Kasumi-1 (cell line): ENCODE results near the gene HECTD2.
"Not testable (repeated sequence)": the region's sequence is repeated elsewhere in the genome, so short reads cannot be mapped to it uniquely, and the experiment has no call there.

Source experiments
- DNase-seq, 2 experiments: peaks; one replicate each; lab custom pipeline; 2025; lab: John Stamatoyannopoulos, UW

Gene HECTD2

DNA sequence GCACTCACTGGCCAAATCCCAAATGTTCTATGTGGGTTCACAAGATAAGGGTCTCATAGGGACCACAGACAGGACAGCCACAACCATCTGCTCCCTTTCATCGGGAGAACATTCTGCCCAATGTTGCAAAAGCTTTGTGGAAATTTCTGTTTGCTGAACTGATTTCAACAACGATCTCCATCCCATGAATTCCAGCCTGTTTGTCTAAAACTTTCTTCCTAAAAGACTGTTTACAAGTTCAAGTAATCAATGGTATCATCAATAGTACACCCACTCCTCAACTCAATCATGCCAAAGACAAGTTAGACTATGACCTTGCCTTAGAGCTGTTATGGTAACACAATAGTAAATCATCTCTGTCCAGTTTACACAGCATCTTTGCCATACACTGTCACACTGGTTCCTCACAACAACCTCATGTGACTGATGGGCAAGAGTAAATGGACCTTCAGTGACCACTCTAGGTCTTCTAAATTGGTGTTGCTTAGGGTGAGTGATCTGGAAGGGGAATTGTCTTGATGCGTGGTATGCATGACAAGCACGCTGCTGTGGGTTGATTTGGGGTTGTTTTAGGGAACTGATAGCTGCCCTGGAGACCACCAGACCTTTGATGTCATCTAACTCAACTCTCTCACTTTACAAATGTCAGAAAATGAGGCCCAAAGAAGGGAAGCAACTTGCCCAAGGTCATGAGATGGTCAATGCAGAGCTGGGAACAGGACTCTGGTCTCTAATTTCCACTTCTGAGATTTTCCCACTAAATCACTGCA, 127.7 kb downstream of the HECTD2 start:
- DNase-seq = no peak

DNA sequence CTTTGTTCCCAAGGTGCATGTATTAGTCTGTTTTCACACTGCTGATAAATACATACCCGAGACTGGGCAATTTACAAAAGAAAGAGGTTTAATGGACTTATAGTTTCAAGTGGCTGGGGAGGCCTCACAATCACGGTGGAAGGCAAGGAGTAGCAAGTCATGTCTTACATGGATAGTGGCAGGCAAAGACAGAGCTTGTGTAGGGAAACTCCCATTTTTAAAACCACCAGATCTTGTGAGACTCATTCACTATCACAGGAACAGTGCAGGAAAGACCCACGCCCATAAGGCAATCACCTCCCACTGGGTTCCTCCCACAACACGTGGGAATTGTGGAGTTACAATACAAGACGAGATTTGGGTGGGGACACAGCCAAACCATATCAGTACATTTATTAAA, 129.8 kb downstream of the HECTD2 start:
- DNase-seq = no peak

DNA sequence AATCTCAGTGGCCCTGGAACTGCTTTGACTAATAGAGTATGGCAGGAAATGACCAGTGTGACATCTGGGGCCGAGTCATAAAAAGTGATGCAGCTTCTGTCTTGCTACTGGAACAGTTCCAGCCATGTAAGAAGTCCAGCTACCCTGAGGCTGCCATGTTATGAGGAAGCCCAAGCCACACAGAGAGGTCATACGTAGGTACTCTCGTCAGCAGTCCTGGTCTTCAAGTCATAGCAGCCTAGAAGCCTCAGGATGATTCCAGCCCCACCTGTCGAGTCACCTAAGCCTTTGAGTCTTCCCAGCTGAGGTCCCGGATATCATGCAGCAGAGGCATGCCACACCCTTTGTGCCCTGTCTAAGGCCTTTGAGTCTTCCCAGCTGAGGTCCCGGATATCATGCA, 130.6 kb downstream of the HECTD2 start:
- no peak for DNase-seq

DNA sequence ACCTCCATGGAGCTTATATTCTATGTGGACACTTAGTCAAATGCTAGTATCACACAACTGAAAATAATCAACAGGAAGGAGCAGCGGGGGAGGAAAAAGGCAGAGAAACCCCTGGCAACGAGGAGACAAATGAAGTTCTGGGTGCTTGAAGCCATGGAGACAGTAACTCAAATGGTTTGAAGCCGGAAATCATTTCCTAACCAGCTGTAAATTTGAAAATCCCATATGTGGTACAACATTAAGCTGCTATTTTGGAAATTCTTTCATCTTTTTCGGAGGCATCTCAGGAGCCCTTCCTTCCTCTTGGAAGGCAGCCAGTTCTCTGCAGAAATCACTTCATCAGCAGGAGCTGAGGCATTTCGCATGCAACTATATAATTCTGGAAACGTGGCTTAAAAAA, 131.3 kb downstream of the HECTD2 start:
- DNase-seq = peak; percentile 59 to 61

DNA sequence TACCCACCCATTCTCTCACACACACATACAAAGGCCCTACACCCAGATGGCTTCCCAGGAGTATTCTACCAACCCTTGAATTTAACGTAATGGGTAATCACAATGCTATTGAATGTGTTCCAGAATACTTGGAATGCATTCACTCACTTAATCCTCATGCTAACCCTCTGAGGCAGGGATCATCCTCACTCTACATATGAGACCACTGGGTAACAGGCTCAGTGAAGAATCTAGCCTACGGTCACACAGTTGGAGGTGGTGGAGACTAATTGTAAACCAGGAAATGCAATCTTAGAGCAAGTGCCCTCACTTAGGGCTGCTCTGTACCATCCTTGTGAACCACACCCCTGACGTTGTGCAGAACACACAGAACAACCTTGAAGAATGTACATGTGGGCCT, 135.2 kb downstream of the HECTD2 start:
- DNase-seq = no peak

DNA sequence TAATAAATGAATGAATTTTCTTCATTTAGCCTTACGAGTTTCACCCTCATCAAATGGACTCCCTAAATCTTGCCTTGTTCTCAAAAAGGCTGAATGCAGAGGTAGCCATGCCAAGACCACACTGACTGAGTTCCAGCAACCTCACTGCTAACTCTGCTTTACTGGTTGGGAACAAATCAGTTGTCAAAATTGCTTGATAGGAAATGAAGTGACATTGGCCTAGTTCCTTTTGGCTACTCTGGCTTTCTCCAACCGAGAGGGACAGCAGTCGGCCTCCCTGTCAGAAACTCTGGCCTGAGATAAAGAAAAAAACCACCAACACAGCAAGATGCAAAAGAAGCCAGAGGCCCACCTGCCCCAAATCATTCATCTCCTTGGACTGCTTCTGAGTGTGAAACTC, 135.7 kb downstream of the HECTD2 start:
- no peak for DNase-seq

DNA sequence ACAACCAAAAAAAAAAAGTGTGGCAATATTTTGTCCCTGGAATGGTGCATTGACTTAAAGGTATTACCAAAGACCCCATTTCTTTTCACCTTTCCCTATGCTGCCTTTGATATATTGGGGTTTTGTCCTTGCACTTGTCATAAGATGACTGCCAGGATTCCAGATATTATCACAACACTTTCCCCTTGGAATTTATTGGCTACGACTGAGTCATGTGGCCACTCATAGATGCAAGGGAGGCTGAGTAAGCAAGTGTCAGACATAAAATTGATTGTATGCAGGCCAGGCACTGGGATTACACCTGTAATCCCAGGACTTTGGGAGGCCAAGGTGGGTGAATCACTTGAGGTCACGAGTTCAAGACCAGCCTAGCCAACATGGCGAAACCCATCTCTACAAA, 139.1 kb downstream of the HECTD2 start:
- no peak for DNase-seq

DNA sequence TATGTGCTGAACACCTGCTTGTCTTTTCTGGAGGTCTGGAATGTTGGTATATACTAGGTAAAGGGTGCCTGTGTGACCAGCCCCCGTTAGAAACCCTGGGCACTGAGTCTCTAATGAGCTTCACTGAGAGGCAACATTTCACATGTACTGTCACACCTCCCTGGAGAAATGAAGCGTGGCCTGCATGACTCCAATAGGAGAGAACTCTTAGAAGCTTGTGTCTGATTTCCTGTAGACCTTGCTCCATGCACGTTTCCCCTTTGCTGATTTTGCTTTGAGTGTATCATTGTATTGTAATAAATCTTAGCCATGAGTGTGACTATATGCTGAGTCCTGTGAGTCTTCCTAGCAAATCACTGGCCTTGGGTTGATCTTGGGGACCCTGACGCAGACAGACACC, 139.9 kb downstream of the HECTD2 start:
- DNase-seq = no peak

DNA sequence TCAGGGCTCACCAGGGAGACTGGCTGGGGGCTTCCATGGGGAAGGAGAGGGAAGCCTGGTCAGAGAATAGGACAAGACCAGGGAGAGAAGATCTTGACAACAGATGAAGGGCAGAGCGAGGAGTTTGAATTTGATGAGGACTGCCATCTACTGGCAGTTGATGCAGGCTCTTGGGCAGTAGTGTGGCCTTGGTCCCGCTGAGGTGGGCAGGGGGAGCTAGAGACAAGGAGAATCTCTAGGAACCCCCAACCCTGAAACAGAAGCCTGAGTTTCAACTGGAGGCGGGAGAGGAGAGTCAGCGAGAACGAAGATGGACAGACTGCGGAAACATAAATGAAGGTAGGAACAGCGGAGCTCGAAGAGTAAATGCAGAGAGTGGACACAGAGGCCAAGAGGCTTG, 141.7 kb downstream of the HECTD2 start:
- DNase-seq = peak; percentile 49 to 55

DNA sequence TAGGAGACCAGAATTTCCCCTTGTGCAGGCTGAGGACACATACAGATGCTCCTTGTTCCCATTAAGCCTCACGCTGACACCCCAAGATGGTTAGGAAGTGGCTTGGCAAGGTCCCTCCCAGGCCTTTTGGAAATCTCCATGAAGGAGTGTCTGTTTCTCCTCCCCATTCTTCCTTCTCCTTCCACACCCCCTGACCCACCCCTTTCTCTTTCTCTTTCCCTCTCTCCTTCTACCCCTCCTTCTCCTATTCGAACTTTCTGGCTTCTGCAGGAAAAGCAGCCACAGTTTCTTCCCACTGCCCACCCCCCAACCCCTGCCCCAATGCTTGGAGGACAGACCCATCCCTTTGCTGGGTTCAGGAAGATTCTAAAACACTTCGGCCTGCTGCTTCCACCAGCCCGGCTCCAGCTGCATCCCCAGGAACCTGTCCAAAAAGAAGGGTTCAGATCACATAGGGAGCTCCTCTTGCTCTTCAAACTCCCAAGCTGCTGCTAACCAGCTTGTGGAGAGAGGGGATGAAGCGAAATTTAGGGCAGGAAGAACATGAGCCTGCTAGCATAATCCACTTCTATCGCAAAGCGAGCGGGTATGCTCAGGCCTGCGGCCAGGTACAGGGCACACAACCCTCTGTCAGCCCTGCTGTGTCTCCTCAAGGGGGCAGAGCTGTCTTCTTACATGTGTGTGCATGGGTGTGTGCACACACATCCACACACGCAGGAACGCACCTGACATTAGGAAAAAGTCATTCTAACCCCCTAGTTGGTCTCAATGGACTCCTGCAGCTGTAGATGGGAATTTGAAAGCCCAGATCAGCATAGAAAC, 142.3 kb downstream of the HECTD2 start:
- peak in 1 of 2 experiments; percentile 19 for DNase-seq

DNA sequence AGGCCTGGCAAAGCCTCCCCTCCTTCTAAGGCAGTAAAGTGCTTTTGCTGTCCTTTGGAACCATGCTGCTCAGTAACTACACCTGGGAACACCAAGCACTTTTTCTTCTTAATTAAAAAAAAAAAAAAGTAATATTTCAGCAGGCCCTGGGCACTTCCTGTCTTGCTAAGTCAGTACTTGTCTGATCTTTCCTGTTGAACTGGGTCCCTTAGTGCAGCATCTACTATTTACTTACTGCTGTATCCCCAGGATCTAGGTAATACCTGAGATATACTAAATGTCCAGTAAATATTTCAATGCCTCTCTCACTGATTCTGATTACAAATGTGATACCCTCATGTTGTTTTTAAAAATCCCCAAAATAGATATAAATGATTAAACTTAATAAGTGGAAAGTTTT, 145.3 kb downstream of the HECTD2 start:
- DNase-seq = no peak

DNA sequence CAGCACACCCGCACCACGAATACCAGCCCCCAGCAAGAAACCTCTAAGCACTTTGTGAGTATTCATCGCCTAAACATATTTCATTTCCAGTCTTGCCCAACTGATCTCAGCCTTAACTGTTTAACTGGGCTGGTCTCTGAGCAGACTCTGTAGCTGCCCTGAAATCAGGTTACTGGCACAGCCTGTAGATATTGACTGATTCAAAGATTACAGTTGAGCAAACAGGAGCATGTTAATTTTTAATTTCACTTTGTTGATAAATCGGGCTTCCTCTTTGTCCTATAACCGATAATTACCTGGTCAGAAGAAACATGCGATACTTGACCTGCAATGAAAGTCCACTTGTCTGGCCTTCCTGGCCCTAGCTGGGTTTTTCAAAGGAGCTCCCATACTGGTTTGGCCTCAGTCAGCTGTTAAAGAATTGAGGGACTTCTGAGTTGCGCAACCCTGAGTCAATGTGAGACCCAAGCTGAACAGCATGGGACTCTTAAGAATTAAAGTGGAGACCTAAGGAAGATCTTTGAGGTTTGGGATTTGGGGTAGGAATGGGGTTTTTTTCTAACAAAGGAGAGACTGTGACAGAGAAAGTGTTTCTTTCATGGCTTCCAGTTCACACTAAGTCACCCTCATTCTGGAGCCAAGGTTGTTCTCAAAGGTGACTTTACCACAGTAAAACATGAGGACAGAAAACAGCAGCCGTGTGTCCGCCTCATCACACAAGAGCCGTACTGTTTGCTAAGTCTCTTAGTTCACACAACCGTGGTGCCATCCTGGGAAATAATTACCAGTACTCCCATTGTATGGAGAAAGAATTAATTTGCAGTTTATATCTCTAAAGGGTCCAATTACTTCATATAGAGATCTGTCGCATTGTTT, 146.8 kb downstream of the HECTD2 start:
- no peak for DNase-seq

DNA sequence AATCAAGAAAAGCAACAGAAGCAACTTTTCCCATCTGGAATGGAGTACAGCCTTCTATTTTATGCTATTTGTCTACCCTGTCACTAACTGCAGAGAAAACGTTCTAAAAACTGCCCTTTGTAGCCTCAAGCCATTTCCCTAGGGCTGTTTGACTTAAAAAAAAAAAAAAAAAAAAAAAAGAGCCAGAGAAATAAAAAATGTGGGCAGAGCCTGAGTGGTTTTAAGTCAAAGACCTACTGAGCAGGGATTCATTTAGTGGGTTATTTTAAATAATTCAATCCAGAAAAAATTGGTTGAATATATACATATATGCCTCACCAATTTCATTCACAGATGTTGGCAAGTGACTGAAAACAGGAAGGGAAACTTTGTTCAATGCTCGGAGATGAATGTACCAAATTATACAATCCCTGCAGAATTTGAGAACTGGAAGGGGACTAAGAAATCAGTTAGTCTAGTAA, 147.5 kb downstream of the HECTD2 start:
- DNase-seq = no peak

DNA sequence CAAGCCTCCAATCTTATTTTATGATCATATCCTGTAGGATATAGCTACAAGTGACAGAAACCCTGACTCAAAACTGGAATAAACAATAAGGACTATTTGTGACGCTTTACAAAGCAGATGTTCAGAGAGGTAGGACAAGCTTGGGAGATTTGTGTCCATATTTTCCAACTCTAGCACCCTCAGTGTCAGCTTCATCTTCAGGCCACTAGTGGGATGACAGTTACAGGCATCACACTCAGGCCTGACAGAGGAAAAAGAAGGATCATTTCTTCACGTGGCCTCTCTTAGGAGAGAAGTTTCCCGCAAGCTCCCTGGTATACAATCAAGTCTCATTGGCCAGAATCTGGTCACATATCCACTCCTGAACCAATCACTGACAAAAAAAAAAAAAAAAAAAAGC, 148.3 kb downstream of the HECTD2 start:
- no peak for DNase-seq

DNA sequence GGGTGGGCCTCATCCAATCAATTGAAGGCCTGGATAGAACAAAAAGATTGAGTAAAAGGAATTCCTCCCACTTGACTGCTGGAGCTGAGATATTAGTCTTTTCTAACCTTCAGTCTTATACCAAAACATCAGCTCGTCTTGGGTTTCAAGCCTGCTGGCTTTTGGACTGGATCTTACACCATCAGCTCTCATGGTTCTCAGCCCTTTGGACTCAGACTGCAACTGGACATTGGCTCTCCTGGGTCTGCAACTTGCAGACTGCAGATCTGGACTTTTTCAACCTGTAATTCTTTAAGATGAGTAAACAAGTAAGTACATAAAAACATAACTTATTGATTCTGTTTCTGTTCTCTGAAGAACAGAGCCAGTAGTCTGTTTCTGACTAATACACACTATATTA, 149.0 kb downstream of the HECTD2 start:
- DNase-seq = no peak

DNA sequence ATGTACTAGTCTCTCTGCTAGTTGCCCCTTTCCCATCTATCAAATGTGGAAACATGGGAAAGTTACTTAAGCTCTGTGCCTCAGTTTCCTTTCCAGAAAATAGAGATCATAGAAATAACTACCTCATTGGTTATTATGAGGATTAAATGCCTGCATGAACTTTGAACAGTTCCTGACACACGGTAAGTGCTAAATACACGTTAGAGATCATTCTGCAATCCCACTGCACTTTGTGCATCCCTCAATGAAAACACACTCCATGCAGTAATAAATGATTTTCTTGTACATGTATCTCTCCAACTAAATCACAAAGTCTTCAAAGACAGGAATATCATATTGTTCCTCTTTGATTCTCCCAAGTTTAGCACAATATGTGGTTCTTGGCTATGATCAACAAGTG, 149.6 kb downstream of the HECTD2 start:
- DNase-seq = no peak

DNA sequence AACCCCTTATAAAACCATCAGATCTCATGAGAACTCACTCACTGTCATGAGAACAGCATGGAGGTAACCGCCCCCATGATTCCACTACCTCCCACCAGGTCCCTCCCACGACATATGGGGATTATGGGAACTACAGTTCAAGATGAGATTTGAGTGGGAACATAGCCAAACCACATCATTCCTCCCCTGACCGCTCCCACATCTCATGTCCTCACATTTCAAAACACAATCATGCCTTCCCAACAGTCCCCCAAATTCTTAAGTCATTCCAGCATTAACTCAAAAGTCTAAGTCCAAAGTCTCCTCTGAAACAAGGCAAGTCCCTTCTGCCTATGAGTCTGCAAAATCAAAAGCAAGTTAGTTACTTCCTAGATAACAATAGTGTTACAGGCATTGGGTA, 150.7 kb downstream of the HECTD2 start:
- not testable (repeated sequence) for DNase-seq

DNA sequence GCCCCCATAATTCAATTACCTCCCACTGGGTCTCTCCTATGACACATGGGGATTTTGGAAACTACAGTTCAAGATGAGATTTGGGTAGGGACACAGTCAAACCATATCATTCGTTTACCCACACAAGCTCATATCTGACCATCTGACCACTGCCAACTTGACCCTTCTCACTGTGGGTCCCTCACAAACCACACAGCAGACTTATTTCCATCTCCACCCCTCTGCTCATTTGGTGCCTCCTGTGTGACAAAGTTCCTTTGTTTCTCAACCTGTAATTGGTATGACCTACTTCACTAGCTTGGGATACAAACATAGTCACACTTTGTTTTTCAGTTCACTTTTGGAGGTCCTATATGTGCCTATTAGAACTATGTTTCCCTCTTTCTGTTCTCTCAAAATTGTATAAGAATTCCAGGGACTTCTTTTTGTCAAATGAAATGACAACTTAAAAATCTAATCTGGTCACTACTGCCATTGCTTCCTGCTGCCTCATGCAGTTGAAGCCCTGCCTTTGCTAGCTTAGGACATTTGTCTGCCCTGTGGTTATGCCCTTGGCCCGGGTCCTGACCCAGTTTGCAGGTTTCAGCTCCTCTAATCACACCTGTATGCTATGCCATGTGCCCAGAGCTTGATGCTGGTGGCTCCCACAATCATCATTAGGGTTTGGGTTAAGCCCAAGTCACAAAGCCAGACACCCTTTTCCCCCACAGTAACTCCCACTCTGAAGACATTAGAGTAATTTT, 152.9 kb downstream of the HECTD2 start:
- no peak for DNase-seq

DNA sequence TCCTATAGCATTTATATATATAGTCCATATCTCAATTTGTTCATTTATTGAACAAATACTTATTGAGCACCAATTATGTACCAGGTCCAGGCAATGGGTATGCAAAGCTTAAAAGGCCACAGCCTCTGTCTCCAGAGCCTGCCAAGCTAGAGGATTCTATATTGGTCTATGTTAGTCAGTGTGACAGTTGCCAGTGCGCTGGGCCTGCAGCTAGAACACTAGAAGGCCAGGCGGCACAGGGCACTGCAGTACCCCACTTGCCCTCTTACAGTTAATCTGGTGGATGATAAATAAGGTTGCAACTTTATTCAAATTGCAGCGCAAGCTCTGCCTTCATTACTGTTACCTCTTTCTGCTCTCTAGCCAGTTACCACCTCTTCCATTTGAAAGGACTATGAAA, 153.9 kb downstream of the HECTD2 start:
- no peak for DNase-seq
